GM20000 (cell line): ENCODE measurements around the gene ZEB2.
"Not testable (repeated sequence)": the region's sequence is repeated elsewhere in the genome, so short reads cannot be mapped to it uniquely, and the experiment has no call there.

Experiments used
- DNase-seq: peaks from one replicate; pipeline ENCODE4 v3.0.0; 2012; ENCODE audit warnings: low spot score
- CTCF ChIP-seq: IDR thresholded peaks from 2 replicates; pipeline ENCODE4 v1.5.1; 2012; ENCODE audit warnings: mild to moderate bottlenecking, control low read depth; ENCODE audit errors: extremely low read depth, missing control alignments

Gene ZEB2

GRCh38 chr2:144370937-144371584, 148.9 kb downstream of the ZEB2 start:
- no peak for DNase-seq
- no peak for TF ChIP-seq CTCF

- no peak for DNase-seq
- no peak for TF ChIP-seq CTCF
Observed at GRCh38 chr2:144369416-144369815, 150.5 kb downstream of the ZEB2 start.

GRCh38 chr2:144366825-144367429, 153.0 kb downstream of the ZEB2 start:
- DNase-seq, result no peak
- TF ChIP-seq CTCF, result no peak

DNA sequence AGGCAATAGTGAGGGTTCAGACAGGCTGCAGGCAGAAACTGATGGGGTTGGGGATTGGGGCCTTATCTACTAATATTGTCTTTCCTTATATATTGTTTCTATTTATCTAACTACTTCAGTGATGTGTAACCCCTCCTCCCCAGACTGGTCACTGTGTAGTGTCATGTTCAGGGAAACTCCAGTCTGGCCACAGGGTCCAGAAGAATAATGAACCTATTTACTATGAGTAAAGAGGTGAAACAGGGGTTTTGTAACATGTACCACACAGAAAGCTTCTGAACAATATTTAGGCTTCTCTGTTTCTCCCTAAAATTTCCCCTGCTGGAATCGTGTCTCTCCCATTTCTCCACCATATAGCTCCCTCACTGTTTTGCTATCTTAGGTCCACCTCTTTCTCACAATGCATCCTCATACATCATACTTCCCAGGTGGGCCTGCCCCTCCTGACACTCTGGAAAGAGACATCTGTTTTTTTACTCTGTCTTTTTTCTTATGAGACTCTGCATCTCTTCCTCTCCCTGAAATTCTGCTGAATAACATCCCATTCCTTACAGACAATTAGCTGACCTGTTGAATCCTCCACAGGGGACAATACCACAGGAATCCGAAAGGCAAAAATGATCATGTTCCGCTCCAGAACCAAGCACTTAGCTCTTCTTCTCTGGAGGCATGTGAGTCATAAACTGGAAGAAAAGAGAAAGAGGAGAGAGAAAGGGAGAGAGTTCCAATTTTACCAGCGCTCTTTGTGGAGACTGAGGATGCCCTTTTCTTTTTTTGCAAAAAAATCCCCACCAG, 154.8 kb downstream of the ZEB2 start:
- TF ChIP-seq CTCF, result no peak
- peak; percentile 53 for DNase-seq

- DNase-seq, result not testable (repeated sequence)
Observed at GRCh38 chr2:144364247-144364646, 155.7 kb downstream of the ZEB2 start.

DNA sequence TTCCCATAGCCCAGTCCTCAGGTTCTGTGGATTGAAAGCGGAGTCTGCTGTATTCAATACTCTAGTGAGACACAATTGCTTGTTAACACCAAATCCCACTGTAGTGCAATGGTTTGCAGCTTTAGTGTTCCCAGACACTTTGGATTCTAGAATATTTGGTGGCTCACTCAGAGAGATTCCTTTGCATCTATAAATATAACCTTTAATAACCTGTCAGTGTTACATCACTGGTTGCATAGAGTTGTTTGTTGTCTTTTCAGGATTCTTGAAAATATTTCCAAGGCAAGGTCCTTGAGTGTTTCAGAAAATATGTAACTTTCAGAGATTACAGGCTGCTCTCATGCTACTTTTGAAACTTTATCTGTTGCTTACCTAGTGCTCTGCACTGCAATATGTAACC, 157.5 kb downstream of the ZEB2 start:
- TF ChIP-seq CTCF, result no peak
- DNase-seq, result no peak

- no peak for TF ChIP-seq CTCF
- DNase-seq, result no peak
Observed at GRCh38 chr2:144361742-144362141, 158.2 kb downstream of the ZEB2 start.
